HG02759 (cell line): ENCODE data around the gene WIF1.

Experiments used
- ATAC-seq: cut with Tn5 transposase; IDR thresholded peaks from one replicate; pipeline ENCODE4 v1.9.1; 2021; ENCODE audit warnings: mild to moderate bottlenecking, moderate library complexity; ENCODE audit not compliant: unreplicated experiment

Gene WIF1

DNA sequence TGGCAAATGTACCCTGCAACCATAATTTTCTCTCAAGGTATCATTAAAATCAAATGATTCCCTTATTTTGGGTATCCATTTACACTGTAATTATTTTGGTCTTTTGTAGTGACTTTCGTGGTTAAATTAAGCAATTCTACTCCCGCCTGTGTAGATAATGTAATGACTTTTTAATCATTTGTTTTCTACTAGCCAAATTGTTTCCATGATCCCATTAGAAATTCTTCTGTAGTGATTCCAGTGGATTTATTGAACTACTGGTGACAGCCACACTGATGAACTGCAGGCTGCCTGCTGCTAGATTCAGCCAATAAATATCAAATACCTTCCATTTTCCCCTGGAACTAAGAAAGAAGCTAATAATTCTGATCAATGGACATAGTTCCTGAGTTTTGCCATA is 96.0 kb downstream of the WIF1 start:
- ATAC-seq, result no peak

DNA sequence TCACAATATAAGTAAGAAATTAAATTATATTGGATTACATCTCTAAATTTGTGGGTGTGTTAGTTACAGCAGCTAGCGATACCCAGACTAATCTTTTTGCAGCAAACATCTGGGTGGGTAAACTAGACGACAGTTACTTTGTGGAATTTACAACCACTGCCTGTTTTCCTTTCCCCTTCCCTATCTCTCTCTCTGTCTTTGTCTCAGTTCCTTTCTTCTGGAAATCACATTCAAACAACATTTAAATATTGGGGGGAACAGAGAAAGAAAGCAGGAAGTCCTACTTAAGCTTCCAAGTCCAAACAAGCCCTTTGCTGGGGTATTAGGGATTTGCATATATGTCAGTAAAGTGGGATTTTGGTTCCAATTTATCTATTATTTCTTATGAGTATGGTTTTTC is 97.6 kb downstream of the WIF1 start:
- ATAC-seq, result no peak

DNA sequence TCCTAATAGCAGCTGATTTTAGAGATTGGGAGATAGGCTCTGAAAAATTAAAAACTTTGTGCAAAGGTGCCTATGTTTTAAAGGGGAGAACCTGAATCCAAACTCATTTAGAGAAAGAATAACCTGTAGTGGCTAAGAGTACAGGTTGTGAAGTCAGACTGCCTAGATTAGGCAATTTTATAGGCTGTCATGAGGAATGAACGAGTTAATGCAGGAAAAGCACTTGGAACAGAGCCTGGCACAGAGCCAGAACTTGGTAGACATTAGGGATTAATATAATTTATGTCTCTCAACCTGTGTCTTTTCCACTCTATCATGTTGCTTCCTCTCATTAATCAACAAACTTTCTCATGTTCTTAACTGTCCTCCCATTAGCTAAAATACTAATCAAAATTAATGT is 98.1 kb downstream of the WIF1 start:
- no peak for ATAC-seq

DNA sequence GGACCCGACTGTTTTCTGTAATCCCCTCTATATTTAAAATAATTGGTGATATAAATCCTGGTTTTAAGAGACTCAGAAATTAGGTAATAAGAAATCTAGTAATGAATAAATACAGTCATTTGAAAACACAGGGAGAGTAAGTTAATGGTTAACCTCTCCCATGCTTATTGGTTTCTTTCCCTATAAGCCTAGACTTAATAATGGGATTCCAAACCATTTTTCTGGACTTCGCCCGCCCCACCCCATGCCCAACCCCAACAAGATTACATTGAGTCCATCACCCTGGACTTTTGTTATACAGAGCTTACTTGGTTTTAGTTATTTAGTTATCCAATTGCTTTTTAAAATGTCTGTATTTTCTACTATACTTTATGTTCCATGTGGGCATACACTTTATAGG is 98.7 kb downstream of the WIF1 start:
- no peak for ATAC-seq

DNA sequence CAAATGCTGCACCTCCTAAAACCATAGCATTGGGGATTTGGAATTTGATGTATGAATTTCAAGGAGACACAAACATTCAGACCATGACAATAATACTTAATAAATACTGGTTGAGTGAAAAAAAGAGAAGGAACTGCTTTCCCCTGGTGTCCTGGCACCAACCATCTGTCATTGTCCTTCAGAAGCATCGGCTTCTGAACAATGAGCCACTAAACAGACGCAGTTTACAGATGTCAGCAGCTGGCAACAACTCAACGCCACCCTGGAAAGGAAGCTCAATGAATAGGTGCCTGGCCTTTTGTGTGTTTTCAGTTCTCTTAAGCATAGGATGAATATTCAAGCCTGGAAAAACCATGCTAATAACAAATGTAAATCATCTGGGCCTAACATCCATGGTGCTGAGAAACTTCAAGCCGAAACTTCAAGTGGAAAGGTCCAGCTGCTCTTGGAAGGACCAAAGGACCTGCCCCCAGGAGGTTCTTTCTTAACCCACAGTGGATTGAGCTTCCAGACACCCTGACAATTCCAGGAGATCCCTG is 101.3 kb downstream of the WIF1 start:
- ATAC-seq, result no peak

DNA sequence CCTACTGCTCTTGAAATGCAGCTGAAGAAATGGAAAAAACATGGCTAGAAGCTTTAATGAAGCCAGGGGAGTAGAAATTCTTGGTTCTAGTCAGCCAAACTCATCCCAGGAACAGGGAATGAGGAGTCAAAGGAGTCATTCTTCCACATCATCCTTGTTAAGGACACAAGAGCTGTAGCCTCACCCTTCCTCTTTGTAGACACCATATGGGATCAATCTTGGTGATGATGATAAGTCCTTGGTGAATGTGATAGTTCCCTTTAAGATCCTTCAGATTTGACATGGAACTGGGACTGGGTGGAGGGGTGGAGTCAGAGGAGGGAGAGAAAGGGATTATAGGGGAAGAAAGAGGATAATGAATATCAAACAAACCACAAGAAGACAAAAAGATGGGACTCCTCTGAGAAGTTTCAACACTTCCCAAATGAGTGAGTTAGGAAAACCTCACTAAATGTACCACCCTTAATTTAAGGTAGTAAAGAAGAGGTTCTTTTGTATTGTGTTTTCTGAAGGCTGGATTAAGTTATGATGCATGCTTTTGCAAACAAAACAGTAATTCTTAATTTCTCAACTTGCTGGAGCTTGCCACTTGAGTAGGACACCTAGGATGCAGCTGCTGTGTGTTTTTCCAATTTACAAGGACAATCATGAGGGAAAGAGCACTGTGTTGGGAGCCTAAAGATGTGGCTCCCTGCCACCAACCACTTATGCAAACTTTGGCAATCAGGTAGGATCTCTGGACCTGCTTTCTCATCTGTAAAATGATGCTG is 104.0 kb downstream of the WIF1 start:
- no peak for ATAC-seq

DNA sequence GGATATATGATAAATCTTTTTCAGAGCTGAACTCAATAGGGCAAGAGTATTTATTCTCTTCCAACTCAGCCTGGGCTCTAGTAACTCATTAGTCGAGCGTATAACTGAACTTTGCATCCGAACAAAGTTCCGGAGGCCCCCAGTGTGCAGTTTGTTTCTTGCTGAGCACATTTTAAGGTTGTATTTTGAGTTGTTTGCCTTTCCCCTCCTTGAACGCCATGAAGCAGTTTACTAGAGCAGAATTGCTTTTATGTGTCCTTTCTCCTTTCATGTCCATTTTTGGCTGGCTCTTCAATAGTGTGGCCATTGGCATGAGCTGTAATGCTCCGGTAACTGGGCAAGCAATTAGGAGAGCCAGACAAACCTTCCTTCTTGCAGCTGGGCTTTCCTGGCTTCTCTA is 105.3 kb downstream of the WIF1 start:
- no peak for ATAC-seq

DNA sequence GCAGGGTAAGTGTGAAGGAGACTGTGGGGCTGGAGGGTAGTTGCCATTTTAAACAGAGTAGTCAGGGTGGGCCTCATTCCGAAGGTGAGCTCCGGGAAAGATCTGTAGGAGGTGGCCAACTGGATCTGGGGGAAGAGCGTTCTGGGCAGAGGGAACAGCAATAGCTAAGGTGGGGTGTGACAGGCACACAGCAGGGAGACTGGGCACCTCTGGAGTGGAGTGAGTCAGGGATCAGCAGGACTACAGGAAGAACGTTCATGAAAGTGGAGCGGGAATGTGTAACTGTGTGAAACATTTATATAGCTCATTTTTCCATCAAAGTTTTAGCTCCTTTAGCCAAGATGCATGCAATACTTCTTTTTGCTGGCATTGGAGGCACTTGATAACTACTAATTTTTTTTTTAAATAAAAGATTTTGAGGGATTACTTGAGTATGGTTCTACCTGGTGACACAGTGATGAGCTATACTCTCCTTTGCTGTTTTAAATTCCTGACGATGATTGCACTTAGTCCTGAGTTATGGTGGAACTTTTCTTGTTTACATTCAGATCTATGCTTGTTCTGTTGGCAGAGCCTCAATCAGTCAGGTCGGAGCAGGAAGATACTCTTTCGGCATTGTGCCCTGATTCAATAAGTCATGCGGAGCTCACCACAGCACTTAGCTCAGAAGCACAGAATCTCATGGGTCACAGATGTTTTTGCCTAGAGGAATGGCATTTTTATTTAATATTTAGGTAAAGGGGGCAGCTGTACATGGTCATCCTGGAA is 106.4 kb downstream of the WIF1 start:
- ATAC-seq, result no peak

DNA sequence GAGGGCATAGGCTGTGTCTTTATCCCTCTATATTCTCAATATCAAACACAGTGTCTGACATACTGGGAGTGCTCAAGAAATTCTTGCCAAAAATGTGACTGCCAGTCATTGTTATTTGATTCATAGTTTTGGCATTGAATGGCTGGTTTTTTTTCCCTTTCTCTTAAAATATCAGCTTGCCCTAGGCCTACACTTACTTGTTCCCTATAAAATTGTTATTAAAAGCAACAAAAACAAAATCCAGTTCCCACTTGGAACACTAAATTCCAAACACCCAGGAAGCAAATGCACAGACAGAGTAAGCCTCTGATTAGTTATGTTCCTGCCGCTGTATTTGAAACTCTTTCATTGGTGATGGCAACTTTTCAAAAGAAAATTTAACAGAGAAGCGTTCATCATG is 110.7 kb downstream of the WIF1 start:
- no peak for ATAC-seq

DNA sequence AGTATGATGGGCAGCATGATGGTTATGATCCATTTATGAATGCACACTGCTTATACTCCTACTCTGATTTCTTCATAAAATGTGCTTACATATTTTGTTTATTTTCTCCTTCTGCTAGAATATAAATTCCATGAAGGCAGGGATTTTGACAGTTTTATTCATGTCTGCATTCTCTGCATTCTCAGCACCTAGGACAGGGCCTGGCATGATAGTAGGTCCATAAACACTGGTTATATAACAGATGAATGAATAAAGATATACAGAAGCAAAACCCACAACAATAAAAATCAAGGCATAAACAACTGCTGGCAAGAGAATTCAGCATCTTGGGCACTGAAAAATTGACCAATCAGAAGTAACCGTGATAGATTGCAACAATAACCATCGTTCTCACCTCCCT is 115.4 kb downstream of the WIF1 start:
- no peak for ATAC-seq

DNA sequence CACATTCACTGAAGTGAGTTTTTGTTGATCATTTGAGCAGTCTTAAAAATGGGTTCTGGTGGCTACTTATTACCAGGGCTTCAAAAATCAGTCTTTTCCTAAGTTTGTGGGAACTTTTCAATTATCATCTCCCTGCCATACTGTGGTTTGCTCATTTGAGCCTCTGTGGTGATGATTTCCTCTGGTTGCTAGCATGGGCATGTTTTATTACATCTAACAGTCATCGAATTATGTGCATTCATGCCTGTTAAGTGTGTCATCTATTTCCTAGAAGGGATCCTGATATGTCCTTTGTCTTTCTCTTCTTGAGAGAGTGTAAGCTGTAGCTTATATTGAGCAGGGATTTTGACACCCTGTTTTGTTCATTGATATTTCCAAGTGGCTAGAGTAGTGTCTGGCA is 116.8 kb downstream of the WIF1 start:
- ATAC-seq, result no peak
